ENCODE measurements around the gene NPAS2.

The NPAS2 gene

DNA sequence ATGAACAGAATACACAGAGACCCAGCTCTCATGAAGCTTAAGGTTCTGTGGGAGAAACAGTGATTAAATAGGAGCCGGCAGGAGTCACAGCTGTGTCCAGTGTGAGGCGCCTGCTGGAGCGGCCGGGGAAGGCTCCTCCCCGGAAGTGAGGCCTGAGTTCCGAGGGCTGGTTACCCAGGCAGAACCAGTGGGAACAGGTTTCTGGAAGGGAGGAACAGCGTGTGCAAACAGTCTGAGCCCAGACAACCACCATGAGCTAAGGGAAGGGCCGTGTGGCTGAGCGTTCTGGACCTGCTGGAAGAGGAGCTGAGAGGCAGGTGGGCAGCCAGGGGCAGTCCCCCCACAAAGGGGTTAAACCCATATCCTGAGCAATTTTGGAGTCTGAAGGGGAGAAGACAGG is 26.0 kb upstream of the NPAS2 start:
- DNase-seq (ENCODE audit: insufficient read length, low spot score) (no peak), FAIRE-seq (no peak)

DNA sequence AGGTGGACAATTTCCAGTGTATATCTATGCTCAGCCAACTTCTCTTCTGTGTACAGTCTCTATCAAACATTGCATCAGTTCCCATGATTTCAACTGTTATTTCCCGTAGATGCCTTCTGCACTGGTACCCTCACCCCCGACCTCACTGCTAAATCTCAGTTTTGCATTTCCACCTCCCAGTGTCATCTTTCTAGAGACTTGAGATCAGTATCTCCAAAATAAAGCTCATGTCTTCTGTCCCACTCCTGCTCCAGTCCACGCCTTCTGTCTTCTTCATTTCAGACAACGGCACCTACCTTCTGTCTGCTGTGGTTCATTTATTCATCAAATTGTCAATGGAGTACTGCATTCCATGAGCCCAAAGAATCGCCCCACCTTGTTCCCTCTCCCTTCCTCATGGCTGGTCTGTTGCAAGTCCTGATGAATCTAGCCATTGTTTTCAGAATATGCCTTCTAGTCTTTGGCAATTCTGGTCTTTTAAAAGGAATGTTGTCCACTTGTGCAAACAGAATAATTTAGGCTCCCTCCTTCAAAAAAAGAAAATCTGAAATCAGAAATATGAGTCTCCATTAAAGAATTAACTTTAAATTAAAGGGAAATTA is 23.3 kb upstream of the NPAS2 start:
- DNase-seq (ENCODE audit: insufficient read length, low spot score) (no peak), FAIRE-seq (no peak)

DNA sequence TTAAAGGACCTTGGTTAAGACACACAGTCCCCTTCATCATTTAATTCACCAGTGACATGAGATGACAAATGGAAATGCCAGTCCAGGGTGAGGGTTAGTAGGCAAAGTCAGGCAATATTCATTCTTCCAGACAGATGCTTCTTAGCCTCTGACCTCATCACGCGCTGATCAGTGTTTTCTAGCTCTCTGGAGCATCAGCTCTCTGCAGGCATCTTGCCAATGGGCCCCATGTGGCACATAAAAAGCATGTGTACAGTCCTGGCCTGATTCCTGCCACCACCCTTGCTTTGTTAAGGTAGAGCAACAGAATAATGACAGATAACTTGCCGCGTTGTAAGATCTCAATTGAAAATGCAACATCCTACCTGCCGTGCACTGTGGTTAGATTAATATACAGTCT is 20.3 kb upstream of the NPAS2 start:
- DNase-seq (ENCODE audit: insufficient read length, low spot score) (no peak), FAIRE-seq (no peak)

DNA sequence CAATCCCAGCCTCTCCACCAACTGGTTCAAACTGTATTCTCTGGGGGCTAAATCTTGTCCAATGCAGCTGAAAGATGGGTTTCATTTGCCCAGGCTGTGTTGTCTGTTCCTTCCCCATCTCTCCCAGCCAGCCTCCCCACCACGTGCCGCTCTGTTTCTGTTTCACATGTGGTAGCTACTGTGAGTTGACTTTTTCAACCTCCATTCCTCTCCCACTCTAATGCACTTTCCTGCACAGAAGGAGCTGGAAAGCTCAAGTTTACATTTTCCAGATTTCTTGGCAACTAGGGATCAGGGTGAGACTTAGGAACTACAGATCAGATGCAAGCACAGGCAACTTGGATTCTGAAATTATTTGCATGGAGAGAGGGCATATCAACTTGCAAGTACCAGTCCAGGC is 19.0 kb upstream of the NPAS2 start:
- FAIRE-seq (no peak), DNase-seq (ENCODE audit: insufficient read length, low spot score) (no peak)

DNA sequence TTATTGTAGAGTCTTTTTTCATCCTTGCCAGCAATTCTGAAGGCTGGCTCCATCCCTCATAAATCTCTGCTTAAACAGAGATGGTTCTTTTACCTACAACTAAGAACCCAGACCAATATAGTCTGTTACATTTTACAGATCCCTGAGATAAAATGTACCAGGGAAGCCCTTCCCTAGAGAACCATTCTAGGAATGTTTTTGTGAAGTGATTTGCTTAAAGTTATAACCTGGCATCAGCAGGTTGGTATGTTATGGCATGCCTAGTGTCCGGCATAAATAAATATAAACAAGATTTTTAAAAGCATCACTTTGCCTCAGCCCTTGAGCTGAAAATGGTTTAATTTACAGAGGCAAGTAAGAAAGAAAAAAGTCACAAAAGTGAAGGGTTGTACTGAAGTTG is 18.5 kb upstream of the NPAS2 start:
- DNase-seq (ENCODE audit: insufficient read length, low spot score) (no peak), FAIRE-seq (no peak)

DNA sequence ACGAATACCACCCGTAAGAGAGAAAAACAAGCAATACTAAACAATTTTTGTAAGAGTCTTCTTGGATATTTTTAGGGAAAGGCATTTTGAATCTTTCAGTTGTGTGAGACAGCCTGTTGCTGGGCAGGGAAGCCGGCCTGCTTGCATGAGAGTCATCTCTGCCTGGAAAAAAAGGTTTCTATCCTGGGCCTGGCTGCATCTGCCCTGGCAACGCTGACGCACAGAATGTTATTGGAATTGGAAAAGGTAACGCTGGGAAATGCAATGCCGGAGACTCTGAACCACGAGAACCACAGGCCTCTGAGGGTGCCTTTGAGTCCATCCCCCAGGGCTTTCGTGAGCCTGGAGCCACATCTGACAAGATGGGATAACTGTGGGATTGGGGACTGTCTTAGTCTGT is 17.9 kb upstream of the NPAS2 start:
- no peak for DNase-seq (ENCODE audit: insufficient read length, low spot score)
- no peak for FAIRE-seq

DNA sequence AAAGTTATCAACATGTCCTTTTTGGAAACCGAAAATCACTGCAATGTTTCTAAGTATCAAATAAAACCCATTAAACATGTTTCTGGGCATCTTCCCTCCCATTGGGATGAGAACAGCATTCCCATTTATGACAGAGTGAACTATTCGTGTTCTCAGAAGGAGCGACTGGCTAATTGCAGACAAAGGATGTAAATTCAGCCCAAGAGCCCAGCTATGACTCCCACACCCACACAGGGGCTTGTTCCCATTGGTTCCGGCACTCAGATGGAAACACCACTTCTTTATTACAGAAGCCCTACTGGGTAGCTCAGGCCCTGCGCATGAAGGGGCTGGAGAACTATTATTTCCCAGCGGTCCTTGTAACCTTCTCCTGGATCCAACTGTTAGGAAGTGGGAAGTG is 16.6 kb upstream of the NPAS2 start:
- DNase-seq (ENCODE audit: insufficient read length, low spot score) (no peak), FAIRE-seq (no peak)

DNA sequence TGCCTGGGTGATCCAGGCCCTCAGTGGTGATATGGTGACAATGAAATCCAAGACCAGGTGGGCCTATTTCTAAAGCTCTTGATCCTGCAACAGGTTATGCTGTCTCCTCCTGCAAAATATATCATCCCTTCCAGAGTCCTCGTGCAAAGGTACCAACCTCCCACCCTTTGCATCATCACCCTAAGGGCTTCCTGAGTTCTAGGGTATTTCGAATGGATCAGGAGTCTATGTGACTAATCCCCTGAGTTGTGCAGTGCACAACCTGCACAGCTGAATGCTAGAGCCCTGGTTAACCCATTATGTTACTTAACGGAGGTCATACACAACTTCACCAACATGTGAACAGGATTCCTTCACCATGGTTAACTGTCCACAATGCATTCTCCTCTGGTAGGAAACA is 13.4 kb upstream of the NPAS2 start:
- DNase-seq (ENCODE audit: insufficient read length, low spot score) (no peak), FAIRE-seq (no peak)

DNA sequence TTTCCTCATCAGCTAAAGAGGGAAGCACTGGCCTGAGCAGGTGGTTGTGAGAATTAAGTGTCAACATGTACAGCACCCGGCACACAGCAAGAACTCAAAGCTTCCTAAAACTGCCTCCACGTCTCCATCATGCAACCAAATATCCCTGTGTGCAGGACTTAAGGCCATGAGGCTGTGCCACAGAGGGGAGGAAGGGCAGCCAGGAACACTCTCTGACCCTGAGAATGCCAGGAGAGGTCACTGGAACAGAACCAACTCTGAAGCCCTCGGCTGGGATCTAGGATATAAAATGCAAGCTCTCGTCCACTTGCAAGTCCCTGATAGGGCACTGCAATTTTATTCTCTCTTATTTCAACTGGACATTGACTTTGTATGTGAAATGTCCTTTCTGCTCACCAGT is 12.2 kb upstream of the NPAS2 start:
- no peak for FAIRE-seq

DNA sequence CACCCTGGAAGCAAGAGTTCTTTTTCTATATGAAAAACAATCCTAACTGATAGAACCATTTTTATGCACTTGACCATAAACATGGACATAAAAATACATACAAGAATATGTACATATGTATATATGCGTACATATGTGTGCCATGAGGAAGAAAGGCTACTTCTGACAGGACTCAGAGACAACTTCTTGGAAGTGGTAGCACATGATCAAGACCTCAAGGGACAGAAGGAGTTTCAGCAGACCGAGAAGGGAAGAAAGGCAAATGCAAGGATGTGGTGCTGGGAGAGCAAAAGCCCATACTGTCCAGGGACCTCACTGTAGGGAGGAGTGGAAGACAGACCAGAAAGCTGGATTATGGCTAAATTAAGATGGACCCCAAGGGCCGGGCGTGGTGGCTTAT is 11.4 kb upstream of the NPAS2 start:
- no peak for FAIRE-seq
- no peak for DNase-seq (ENCODE audit: insufficient read length, low spot score)

More for the DNA sequence above, 12.2 kb upstream of the NPAS2 start:
- no peak for DNase-seq (ENCODE audit: insufficient read length, low spot score)

DNA sequence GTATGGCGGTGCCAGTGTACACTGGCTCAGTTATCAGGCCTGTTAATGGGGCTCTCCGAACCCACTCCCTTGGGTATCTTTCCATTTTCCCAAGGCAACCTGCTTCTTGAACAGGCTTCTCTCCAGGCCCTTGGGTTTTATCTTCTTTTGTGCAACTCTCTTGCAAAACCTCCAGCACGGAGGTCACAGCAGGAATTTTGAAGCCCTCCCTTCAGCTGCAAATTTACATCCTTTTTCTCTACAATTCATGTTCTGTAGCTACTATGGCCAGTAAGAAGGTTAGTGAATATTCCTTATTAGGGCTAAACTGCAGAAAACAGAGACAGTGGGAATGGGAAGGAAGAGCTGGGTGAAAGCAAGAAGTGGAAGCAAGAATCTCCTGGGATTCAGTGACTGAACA is 10.4 kb upstream of the NPAS2 start:
- FAIRE-seq = no peak
- no peak for DNase-seq (ENCODE audit: insufficient read length, low spot score)

DNA sequence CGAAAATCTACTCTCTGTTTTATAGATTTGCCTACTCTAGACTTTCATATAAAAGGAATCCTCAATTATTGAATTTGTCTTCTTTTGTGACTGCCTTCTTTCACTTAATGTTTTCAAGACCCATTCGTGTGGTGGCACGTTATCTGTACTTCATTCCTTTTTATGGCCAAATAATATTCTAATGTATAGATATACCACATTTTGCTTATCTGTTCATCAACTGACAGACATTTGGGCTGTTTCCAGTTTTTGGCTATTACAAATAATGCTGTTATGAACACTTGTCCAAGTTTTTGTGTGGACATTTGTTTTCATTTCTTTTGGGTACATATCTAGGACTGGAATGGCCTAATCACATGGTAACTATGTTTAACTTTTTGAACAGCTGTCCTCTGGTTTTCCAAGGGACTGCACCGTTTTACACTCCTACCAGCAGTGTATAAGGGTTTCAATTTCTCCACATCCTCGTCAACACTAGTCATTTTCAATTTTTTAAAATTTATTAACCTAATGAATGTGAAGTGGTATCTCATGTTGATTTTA is 9.3 kb upstream of the NPAS2 start:
- no peak for FAIRE-seq
- no peak for DNase-seq (ENCODE audit: insufficient read length, low spot score)

DNA sequence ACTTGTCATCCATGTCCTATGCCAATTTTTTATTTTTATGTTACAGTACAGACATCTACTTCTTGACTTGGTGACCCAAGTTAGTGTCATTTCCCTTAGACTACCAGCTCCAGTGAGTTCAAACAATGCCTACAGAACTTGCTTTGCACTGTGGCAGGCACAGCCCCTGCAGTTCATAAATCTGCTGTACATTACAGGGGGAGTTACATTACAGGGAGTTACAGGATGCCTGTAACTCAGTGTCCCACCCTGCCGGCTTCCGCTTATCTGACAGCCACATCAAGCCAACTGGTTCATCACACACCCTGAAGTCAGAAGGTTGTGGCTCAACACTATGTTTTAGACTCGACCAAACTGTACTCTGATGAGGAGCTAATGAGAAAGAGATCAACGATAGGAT is 7.8 kb upstream of the NPAS2 start:
- no peak for DNase-seq (ENCODE audit: insufficient read length, low spot score)
- FAIRE-seq = no peak

DNA sequence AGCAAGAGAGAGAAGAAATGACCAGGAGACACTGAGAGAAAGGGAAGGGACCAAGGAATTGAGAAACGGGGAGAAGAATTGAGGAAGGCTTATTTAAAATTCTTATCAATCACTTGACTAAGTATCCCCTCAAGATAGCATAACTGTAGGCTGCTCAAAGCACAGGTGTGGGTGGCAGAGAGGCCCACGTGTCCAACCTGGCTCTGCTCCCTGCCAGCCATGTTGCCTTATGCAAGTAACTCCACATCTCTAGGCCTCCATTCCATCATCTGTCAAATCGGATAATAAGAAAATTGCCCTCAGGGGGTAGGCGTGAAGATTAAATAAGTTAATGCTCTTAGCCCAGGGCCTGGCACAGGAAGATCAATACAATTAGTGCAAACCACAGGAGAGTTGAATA is 7.4 kb upstream of the NPAS2 start:
- no peak for DNase-seq (ENCODE audit: insufficient read length, low spot score)
- FAIRE-seq = no peak

DNA sequence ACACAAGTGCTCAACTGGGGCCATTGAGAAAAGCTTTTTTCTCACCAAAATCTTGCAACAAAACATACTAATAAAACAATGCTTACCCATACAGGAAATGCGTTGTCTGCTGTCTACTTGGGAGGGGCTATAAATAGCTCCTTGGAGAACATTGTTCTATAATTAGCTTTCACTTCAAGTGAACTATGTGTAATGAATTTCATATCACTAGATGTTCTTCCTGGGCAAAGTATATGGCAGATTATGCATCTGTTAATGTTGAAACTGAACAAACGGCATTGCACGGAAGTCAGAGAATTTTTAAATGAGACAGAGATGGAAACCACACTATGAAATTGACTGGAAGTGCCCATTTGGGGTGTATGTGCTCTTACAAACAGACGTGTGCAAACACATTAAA is 6.4 kb upstream of the NPAS2 start:
- no peak for FAIRE-seq
- DNase-seq (ENCODE audit: insufficient read length, low spot score) = no peak

DNA sequence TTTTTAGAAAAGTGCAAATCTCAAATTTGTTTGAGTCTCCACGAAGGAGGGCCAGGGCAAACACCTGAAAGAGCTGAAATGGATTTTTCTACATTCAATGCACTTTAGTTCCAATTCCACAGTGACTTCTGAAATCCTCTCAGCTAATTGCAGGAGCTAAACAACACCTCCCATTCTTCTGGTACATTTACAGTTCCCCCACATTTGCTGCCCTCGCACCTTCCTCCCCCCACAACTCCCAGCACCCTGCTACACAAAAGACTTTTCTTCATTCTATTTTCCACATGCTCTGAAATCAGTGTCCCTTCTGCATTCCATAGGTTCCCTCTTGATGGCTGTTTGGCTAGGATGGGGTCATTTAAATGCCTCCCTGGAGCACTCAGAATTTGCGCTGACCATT is 5.9 kb upstream of the NPAS2 start:
- FAIRE-seq = no peak
- no peak for DNase-seq (ENCODE audit: insufficient read length, low spot score)

DNA sequence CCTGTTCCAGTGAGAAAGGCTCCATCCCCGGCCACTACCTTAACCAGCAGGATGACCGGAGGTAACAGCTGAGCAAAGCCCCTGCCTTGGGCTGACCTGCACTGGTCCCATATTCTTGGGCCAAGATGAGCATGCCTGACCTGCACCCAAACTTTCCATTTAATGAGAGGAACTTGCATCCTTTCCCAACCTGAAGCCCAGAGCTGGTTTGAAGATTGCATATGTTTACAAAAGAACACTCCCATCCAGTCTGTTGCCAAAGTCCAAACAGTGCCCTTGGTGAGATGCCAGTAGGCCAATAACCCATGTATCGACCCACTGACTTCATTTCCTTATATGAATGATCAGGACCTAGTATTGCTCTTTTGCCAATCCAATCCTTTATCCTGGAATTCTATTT is 5.5 kb upstream of the NPAS2 start:
- FAIRE-seq (no peak), DNase-seq (ENCODE audit: insufficient read length, low spot score) (no peak)

DNA sequence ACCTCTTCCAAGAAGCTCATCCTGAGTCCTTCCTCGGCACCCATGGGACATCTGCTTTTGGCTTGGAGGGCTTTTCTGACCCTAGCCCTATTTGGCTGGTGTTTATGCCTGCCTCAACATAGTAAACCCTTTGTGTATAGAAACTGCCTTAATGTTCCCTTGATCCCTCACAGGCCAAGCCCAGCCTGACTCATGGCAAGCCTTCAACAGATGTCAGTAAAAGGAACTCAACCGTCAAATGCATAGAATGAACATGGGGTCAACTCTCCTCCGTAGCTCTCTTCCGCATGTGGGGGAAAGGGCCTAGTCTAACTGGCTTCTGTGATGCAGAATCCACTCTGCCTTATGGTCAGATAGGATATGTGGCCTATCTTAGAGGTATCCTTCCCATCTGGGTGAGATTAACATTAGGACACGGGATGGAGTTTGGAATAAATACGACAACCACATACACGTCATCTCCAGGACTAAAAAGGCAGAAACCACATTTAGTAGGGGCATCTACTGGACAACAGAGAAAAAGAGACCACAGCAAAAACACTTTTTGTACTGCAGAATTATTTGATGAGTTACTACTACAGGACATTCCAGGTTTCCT is 2.5 kb upstream of the NPAS2 start:
- no peak for FAIRE-seq
- DNase-seq (ENCODE audit: insufficient read length, low spot score) = no peak

DNA sequence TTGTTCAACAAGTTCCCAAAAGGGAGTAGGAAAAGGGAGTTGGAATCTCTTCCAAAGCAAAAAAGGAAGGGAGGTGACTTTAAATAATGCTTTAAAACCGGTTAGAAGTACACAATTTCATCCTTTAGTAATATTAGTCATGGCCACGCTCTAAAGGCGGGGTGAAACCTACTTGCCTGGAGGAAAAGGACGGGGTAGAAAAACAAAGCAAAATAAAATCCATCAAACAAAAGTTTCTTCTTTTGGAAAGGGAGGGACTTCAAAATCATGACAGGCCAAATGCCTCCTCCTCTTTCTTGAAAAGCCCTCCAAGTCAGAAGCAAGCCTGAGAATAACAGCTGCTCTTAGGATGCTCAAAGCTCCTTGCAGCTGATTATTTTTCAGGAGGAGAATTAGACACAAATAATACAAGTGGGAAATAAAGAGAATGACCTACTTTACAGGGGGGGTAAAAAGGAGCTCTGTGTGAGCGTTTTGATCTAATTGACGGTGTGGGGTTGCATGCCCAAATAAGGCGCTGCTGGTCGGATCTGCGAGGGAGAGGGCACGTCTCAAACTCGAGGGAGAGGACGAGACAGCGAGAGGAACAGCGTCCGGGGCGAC is 1.8 kb upstream of the NPAS2 start:
- FAIRE-seq (peak; percentile 63), DNase-seq (ENCODE audit: insufficient read length, low spot score) (no peak)

DNA sequence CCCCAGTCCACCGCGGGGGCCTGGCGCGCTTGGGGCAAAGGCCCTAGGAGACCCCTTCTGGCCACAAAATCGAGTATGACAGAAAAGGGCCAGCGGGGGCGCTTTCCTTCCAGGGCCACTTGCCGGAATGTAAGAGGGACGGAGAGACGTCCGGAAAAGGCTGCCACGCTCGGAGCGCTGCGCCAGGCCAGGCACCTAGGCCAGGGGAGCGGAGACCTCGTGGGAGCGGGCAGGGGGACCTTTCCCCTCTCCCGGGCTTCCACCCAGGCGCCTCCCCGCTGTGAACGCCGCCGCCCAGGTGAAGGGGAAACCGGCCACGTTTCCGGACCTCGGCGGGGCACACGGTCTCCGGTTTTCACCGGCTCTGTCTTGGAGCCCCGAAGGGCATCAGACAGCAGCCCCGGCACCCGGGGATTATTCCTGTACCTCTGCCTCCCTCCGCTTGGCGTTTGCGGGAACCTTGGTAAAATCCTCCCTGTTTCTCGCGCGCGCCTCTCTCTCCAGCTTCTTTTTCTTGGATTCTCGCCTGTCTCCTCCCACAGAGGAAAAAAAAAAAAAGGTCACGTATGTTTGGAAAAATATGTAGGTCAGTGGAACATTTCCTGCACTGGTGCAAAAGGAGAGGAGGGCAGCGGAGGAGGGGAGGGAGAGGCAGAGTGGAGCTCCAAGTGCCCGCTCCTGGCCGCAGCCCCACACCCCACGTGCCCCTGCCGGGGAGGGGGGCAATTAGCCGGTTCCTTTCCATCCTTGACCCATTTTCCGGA is 1.2 kb upstream of the NPAS2 start:
- DNase-seq (ENCODE audit: insufficient read length, low spot score) = peak; percentile 50
- FAIRE-seq = no peak

DNA sequence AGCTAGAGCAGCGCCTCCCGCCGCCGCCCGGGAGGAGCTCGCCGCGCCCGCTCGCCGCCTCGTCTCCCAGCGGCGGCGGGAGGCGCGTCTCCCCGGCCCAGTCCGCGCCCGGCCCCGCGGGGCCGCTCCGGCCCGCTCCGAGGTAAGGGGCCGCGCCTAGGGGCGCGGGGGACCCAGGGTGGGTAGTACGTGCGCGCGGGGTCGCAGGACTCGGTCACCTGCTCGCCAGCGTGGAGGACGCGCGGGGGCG is 259 bp downstream of the NPAS2 start:
- no peak for DNase-seq (ENCODE audit: insufficient read length, low spot score)
- FAIRE-seq = no peak

All from HTR-8/SVneo (cell line).